ENCODE data around the gene ROBO3. TPM values are rescaled to one million over a fixed set of nuclear protein-coding genes. Genes with fewer than 3 reads are reported as not detected.

ROBO3 gene
- total and polyA plus RNA-seq, 10 of the 15 experiments (the other 5 are each of a cell fraction or from before 2014, with no cell fraction given) = 0.10 to 0.63 (median 0.31) TPM; not detected in 2

DNA sequence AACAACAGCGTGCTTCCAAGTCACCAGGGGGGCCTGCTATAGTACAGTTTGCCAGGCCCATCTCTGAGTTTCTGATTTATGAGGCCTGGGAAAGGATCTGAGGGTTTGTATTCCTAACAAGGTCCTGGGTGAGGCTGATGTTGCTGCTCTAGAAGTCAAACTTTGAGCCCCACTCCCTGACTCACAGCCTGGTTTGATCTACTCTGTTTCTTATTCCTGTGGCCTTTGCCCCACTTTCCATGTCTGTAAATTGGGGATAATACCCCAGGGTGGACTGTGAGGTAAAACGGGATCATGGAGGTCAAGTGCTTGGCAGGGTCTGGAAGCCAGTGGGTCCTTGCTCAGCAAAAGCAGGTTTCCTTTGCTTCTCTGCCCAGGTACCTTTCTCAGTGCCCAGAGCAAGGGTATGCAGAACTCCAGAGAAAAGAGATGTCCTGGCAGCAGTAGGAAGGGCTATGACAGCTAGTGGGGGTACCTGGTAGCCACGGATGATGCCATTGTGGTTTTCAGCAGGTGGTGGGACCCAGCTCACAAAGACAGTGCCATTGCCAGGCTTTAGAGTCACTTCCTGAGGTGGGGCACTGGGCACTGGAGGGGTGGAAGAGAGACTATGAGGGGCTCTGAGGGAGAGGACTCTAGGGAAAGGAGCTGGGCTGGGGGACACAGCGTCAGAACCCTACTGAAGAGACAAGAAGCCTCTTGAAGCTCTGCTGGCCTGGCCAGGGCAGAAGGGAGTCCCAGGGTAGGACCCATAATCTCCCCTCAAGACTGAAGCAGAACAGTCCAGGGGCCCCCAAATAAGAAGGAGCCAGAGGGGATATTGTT lies 29.6 kb downstream of the ROBO3 start:
- Histone ChIP-seq H3K79me2 (ENCODE audit: control insufficient read depth, insufficient read depth, low read length) (no peaks in the 10 kb centered on the region), H3K27ac (ENCODE audit: control insufficient read depth, insufficient read depth) (no peak overlapping the region), H2AFZ (ENCODE audit: control insufficient read depth, low read depth, low read length) (no peak overlapping the region), H3K4me3 (no peak overlapping the region), H3K36me3 (ENCODE audit: control insufficient read depth in 2 of 2, insufficient read depth in 2 of 2, low read length in 1 of 2) (no peaks in the 10 kb centered on the region), H3K4me1 (ENCODE audit: control insufficient read depth, insufficient read depth, low read length) (no peaks in the 10 kb centered on the region), H3K9ac (ENCODE audit: control insufficient read depth, insufficient read depth, low read length) (no peak overlapping the region), H3K9me3 (replicated peaks; ENCODE audit: control insufficient read depth, insufficient read depth, low read length) (no peaks in the 10 kb centered on the region), H3K4me2 (ENCODE audit: control insufficient read depth, insufficient read depth) (no peak overlapping the region), H3K27me3 (replicated peaks in 1 of 2; ENCODE audit: control insufficient read depth in 2 of 2, insufficient read depth in 2 of 2, low read length in 1 of 2) (peaks cover 0 to 3% of the 10 kb centered on the region in 2 experiments; a peak in 2 of 4 replicates), H4K20me1 (ENCODE audit: control insufficient read depth, insufficient read depth) (no peaks in the 10 kb centered on the region)
- no peak for TF ChIP-seq ESRRA (IDR thresholded peaks at IDR 0.05; ENCODE audit: low read length)
- TF ChIP-seq, protein P1, sequence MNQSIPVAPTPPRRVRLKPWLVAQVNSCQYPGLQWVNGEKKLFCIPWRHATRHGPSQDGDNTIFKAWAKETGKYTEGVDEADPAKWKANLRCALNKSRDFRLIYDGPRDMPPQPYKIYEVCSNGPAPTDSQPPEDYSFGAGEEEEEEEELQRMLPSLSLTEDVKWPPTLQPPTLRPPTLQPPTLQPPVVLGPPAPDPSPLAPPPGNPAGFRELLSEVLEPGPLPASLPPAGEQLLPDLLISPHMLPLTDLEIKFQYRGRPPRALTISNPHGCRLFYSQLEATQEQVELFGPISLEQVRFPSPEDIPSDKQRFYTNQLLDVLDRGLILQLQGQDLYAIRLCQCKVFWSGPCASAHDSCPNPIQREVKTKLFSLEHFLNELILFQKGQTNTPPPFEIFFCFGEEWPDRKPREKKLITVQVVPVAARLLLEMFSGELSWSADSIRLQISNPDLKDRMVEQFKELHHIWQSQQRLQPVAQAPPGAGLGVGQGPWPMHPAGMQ (IDR thresholded peaks at IDR 0.05; ENCODE audit: borderline replicate concordance) = no peak
- DNase-seq (ENCODE audit: low read depth, low spot score) (no peak), FAIRE-seq (no peak), ATAC-seq (no peak)
- ChIA-PET RAD21 (ENCODE audit: unreplicated experiment) (no interaction called here), SMC1A (ENCODE audit: uncharacterized antibody, unreplicated experiment) (interaction anchor here (0.6 kb wide), 1 partner anchor 283 kb away, joined by 3 read pairs; no protein-coding TSS in a partner anchor), CTCF (no interaction called here), POLR2A (no interaction called here)
- intact Hi-C loops (cut with micrococcal nuclease; ENCODE audit: unreplicated experiment) (no loop called here), in situ Hi-C loops (cut with MboI) (no loop called here)
- no TSS peak for BruUV-seq (replicated peaks)
- WGBS (ENCODE audit: insufficient coverage, insufficient replicate concordance, low lambda C conversion rate, missing lambda C conversion rate) = 4% methylated on average over 4 of the region's 4 CpGs

GRCh38 chr11:124895471-124895971 lies 30.3 kb downstream of the ROBO3 start:
- ATAC-seq = no peak
- no peak for FAIRE-seq
- 31% methylated on average over 20 of the region's 20 CpGs for WGBS (ENCODE audit: insufficient coverage, insufficient replicate concordance, low lambda C conversion rate, missing lambda C conversion rate)
- ChIA-PET SMC1A (ENCODE audit: uncharacterized antibody, unreplicated experiment) (no interaction called here), CTCF (no interaction called here), RAD21 (ENCODE audit: unreplicated experiment) (no interaction called here), POLR2A (no interaction called here)
- Histone ChIP-seq H3K9me3 (replicated peaks; ENCODE audit: control insufficient read depth, insufficient read depth, low read length) (no peaks in the 10 kb centered on the region), H3K4me2 (ENCODE audit: control insufficient read depth, insufficient read depth) (no peak overlapping the region), H3K4me1 (ENCODE audit: control insufficient read depth, insufficient read depth, low read length) (no peaks in the 10 kb centered on the region), H2AFZ (ENCODE audit: control insufficient read depth, low read depth, low read length) (no peak overlapping the region), H4K20me1 (ENCODE audit: control insufficient read depth, insufficient read depth) (no peaks in the 10 kb centered on the region), H3K27me3 (replicated peaks in 1 of 2; ENCODE audit: control insufficient read depth in 2 of 2, insufficient read depth in 2 of 2, low read length in 1 of 2) (peaks cover 3 to 6% of the 10 kb centered on the region in 2 experiments; a peak in 3 of 4 replicates), H3K36me3 (ENCODE audit: control insufficient read depth in 2 of 2, insufficient read depth in 2 of 2, low read length in 1 of 2) (no peaks in the 10 kb centered on the region), H3K79me2 (ENCODE audit: control insufficient read depth, insufficient read depth, low read length) (no peaks in the 10 kb centered on the region), H3K27ac (ENCODE audit: control insufficient read depth, insufficient read depth) (no peak overlapping the region), H3K9ac (ENCODE audit: control insufficient read depth, insufficient read depth, low read length) (no peak overlapping the region), H3K4me3 (no peak overlapping the region)
- intact Hi-C loops (cut with micrococcal nuclease; ENCODE audit: unreplicated experiment) = no loop called here
- BruUV-seq (replicated peaks) = no TSS peak
- in situ Hi-C loops (cut with MboI) = no loop called here
- DNase-seq (ENCODE audit: low read depth, low spot score) = no peak
- no peak for TF ChIP-seq SMARCA5 (IDR thresholded peaks at IDR 0.05)
- TF ChIP-seq, protein P2, sequence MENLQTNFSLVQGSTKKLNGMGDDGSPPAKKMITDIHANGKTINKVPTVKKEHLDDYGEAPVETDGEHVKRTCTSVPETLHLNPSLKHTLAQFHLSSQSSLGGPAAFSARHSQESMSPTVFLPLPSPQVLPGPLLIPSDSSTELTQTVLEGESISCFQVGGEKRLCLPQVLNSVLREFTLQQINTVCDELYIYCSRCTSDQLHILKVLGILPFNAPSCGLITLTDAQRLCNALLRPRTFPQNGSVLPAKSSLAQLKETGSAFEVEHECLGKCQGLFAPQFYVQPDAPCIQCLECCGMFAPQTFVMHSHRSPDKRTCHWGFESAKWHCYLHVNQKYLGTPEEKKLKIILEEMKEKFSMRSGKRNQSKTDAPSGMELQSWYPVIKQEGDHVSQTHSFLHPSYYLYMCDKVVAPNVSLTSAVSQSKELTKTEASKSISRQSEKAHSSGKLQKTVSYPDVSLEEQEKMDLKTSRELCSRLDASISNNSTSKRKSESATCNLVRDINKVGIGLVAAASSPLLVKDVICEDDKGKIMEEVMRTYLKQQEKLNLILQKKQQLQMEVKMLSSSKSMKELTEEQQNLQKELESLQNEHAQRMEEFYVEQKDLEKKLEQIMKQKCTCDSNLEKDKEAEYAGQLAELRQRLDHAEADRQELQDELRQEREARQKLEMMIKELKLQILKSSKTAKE (IDR thresholded peaks at IDR 0.05; ENCODE audit: low read depth, poor library complexity, severe bottlenecking) = no peak
- TF ChIP-seq PKNOX1 (IDR thresholded peaks at IDR 0.05) = no peak
- TF ChIP-seq, protein P1 (IDR thresholded peaks at IDR 0.05; ENCODE audit: borderline replicate concordance) = no peak
- no peak for TF ChIP-seq POU2F2 (IDR thresholded peaks at IDR 0.05; ENCODE audit: borderline replicate concordance, low read depth, low read length)
- no peak for TF ChIP-seq SMAD5 (IDR thresholded peaks at IDR 0.05; ENCODE audit: low read depth)
- TF ChIP-seq ETV6 (conservative IDR thresholded peaks at IDR 0.05 in 1 of 2, IDR thresholded peaks at IDR 0.05 in 1 of 2; ENCODE audit: borderline replicate concordance in 1 of 2, low read depth in 1 of 2) = no peak
